Neural cell (in vitro differentiated cells): ENCODE measurements around the gene GALR2.

Source experiments
- CTCF ChIP-seq: fragments of 450-650 bp; IDR thresholded peaks from 2 replicates; pipeline ENCODE4 v1.5.1; 2014; ENCODE audit warnings: antibody characterized with exemption, mild to moderate bottlenecking, moderate library complexity; ENCODE audit not compliant: poor library complexity, severe bottlenecking
- EP300 ChIP-seq: fragments of 450-650 bp; conservative IDR thresholded peaks from 2 replicates; pipeline ENCODE4 v1.6.1; 2014; ENCODE audit warnings: antibody characterized with exemption, mild to moderate bottlenecking, moderate library complexity; ENCODE audit not compliant: poor library complexity, severe bottlenecking
- EZH2 ChIP-seq: fragments of 200-600, 300-800 bp; shearing (Covaris generic), sonication (generic); IDR thresholded peaks from 2 replicates; pipeline ENCODE4 v1.6.1; 2014; ENCODE audit warnings: antibody characterized with exemption, low read length, borderline replicate concordance, mild to moderate bottlenecking; ENCODE audit not compliant: insufficient read depth, poor library complexity, severe bottlenecking
- MXI1 ChIP-seq: fragments of 450-650 bp; conservative IDR thresholded peaks from 2 replicates; pipeline ENCODE4 v1.6.1; 2014; ENCODE audit warnings: antibody characterized with exemption, mild to moderate bottlenecking; ENCODE audit not compliant: poor library complexity, severe bottlenecking
- POLR2AphosphoS5 ChIP-seq: IDR thresholded peaks from 2 replicates; pipeline ENCODE4 v1.6.1; 2012
- RAD21 ChIP-seq: fragments of 450-650 bp; conservative IDR thresholded peaks from 2 replicates; pipeline ENCODE4 v1.6.1; 2014; ENCODE audit warnings: antibody characterized with exemption, mild to moderate bottlenecking, moderate library complexity
- REST ChIP-seq: IDR thresholded peaks from 2 replicates; pipeline ENCODE4 v1.6.1; 2012; ENCODE audit warnings: borderline replicate concordance
- SMC3 ChIP-seq: fragments of 450-650 bp; conservative IDR thresholded peaks from 2 replicates; pipeline ENCODE4 v1.6.1; 2014; ENCODE audit warnings: antibody characterized with exemption, mild to moderate bottlenecking, moderate library complexity; ENCODE audit not compliant: poor library complexity
- TAF1 ChIP-seq: IDR thresholded peaks from 2 replicates; pipeline ENCODE4 v1.6.1; 2012; ENCODE audit warnings: low read depth

GRCh38 chr17:76036497-76037261 lies 37.9 kb upstream of the GALR2 start:
- TF ChIP-seq EZH2 (no peak), CTCF (no peak), POLR2AphosphoS5 (no peak), EP300 (no peak), RAD21 (no peak), SMC3 (no peak), TAF1 (no peak), REST (no peak), MXI1 (no peak)
